ENCODE results near the gene LRGUK.

Gene LRGUK

DNA sequence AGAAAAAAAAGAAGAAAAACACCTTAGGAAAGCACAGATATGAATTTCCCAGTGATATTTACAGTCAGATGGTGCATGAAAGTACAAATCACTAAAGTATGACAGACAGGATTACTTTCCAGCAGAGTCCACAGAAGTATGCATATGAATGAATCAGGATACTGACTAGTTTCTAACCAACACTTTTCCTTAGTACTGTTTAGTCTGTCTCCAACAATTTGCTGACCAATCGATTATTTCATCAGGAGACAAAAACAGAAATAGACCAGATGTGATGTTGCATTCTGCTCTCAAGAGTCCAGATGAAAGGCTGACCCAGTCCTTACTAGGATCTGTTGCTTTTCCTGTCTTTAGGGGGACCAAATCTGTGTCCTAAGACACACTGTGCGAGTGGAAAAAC lies 175.0 kb downstream of the LRGUK start:
- Histone ChIP-seq H2AFZ (ENCODE audit: low read length) (no peak overlapping the region), H3K79me2 (ENCODE audit: insufficient read depth, low read length) (no peaks in the 10 kb centered on the region), H3K36me3 (ENCODE audit: insufficient read depth, low read length) (peaks cover 45% of the 10 kb centered on the region), H3K4me3 (ENCODE audit: low read length, poor library complexity, severe bottlenecking) (no peak overlapping the region), H4K20me1 (ENCODE audit: insufficient read depth, low read length, poor library complexity, severe bottlenecking) (no peaks in the 10 kb centered on the region), H3K9ac (ENCODE audit: low read depth, low read length, poor library complexity, severe bottlenecking) (no peak overlapping the region), H3K4me1 (ENCODE audit: insufficient read depth, low read length, poor library complexity, severe bottlenecking) (no peaks in the 10 kb centered on the region), H3K4me2 (ENCODE audit: low read depth, low read length, poor library complexity, severe bottlenecking) (no peak overlapping the region), H3K27me3 (ENCODE audit: insufficient read depth, low read length, poor library complexity, severe bottlenecking) (no peaks in the 10 kb centered on the region), H3K9me2 (replicated peaks; ENCODE audit: low read depth, low read length) (no peaks in the 10 kb centered on the region), H3K9me3 (ENCODE audit: insufficient read depth, low read depth, low read length) (no peaks in the 10 kb centered on the region), H3F3A (ENCODE audit: low read depth) (no peaks in the 10 kb centered on the region)
- no peak for TF ChIP-seq EZH2phosphoT487 (IDR thresholded peaks at IDR 0.05; ENCODE audit: borderline replicate concordance)
- TF ChIP-seq, protein P1, sequence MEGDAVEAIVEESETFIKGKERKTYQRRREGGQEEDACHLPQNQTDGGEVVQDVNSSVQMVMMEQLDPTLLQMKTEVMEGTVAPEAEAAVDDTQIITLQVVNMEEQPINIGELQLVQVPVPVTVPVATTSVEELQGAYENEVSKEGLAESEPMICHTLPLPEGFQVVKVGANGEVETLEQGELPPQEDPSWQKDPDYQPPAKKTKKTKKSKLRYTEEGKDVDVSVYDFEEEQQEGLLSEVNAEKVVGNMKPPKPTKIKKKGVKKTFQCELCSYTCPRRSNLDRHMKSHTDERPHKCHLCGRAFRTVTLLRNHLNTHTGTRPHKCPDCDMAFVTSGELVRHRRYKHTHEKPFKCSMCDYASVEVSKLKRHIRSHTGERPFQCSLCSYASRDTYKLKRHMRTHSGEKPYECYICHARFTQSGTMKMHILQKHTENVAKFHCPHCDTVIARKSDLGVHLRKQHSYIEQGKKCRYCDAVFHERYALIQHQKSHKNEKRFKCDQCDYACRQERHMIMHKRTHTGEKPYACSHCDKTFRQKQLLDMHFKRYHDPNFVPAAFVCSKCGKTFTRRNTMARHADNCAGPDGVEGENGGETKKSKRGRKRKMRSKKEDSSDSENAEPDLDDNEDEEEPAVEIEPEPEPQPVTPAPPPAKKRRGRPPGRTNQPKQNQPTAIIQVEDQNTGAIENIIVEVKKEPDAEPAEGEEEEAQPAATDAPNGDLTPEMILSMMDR (conservative IDR thresholded peaks at IDR 0.05; ENCODE audit: low read length) = no peak

DNA sequence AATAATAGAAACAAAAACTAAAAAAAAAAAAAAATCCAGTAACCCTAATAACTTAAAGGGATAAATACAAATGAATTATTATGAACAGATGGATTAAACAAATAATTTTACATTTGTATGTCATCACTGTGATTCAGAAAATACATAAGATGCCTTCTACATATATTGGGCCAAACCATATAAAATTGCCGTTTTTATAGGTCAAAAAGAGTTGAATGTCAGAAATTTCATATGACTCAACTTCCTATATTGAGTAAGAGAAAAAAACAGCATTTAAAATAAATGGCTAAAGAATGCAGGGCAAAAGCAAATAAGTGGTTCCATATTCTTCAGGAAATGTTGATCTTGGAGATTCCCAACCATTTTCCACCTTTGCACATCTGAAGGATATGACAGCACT lies 180.2 kb downstream of the LRGUK start:
- Histone ChIP-seq H3F3A (ENCODE audit: low read depth) (no peaks in the 10 kb centered on the region), H3K4me3 (ENCODE audit: low read length, poor library complexity, severe bottlenecking) (no peak overlapping the region), H3K4me2 (ENCODE audit: low read depth, low read length, poor library complexity, severe bottlenecking) (no peak overlapping the region), H3K79me2 (ENCODE audit: insufficient read depth, low read length) (no peaks in the 10 kb centered on the region), H3K27me3 (ENCODE audit: insufficient read depth, low read length, poor library complexity, severe bottlenecking) (no peaks in the 10 kb centered on the region), H3K4me1 (ENCODE audit: insufficient read depth, low read length, poor library complexity, severe bottlenecking) (peaks cover 9% of the 10 kb centered on the region), H3K9me2 (replicated peaks; ENCODE audit: low read depth, low read length) (no peaks in the 10 kb centered on the region), H3K9ac (ENCODE audit: low read depth, low read length, poor library complexity, severe bottlenecking) (no peak overlapping the region), H4K20me1 (ENCODE audit: insufficient read depth, low read length, poor library complexity, severe bottlenecking) (no peaks in the 10 kb centered on the region), H3K36me3 (ENCODE audit: insufficient read depth, low read length) (peaks cover 12% of the 10 kb centered on the region; the same call in 1 of the 2 replicates), H2AFZ (ENCODE audit: low read length) (no peak overlapping the region), H3K9me3 (ENCODE audit: insufficient read depth, low read depth, low read length) (no peaks in the 10 kb centered on the region)
- TF ChIP-seq EZH2phosphoT487 (IDR thresholded peaks at IDR 0.05; ENCODE audit: borderline replicate concordance) = no peak
- TF ChIP-seq, protein P1 (conservative IDR thresholded peaks at IDR 0.05; ENCODE audit: low read length) = no peak

DNA sequence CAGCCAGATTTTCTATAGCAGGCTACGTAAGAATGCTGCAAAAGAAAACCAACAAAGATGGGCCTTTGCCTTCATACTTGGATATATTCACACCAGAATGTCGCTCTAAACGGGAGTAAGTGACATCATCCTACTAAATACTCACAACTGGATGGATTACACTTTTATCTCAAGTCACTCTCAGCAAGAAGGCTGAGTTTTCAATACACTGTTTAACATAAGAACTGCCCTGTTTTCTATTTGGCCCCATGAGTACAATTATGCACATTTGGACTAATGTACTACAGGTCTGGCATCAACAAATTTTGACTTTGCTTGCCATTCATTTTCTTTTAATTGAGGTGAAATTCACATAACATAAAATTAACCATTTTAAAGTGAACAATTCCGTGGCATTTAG lies 181.4 kb downstream of the LRGUK start:
- Histone ChIP-seq H3F3A (ENCODE audit: low read depth) (no peaks in the 10 kb centered on the region), H4K20me1 (ENCODE audit: insufficient read depth, low read length, poor library complexity, severe bottlenecking) (no peaks in the 10 kb centered on the region), H3K9ac (ENCODE audit: low read depth, low read length, poor library complexity, severe bottlenecking) (no peak overlapping the region), H3K36me3 (ENCODE audit: insufficient read depth, low read length) (peaks cover 11% of the 10 kb centered on the region; the same call in 1 of the 2 replicates), H3K4me1 (ENCODE audit: insufficient read depth, low read length, poor library complexity, severe bottlenecking) (peaks cover 10% of the 10 kb centered on the region), H3K79me2 (ENCODE audit: insufficient read depth, low read length) (no peaks in the 10 kb centered on the region), H2AFZ (ENCODE audit: low read length) (no peak overlapping the region), H3K4me3 (ENCODE audit: low read length, poor library complexity, severe bottlenecking) (no peak overlapping the region), H3K4me2 (ENCODE audit: low read depth, low read length, poor library complexity, severe bottlenecking) (no peak overlapping the region), H3K9me3 (ENCODE audit: insufficient read depth, low read depth, low read length) (no peaks in the 10 kb centered on the region), H3K27me3 (ENCODE audit: insufficient read depth, low read length, poor library complexity, severe bottlenecking) (no peaks in the 10 kb centered on the region), H3K9me2 (replicated peaks; ENCODE audit: low read depth, low read length) (no peaks in the 10 kb centered on the region)
- TF ChIP-seq, protein P1 (conservative IDR thresholded peaks at IDR 0.05; ENCODE audit: low read length) = no peak
- TF ChIP-seq EZH2phosphoT487 (IDR thresholded peaks at IDR 0.05; ENCODE audit: borderline replicate concordance) = no peak
